ENCODE measurements around the gene RBMX.
"Not testable (repeated sequence)": the region's sequence is repeated elsewhere in the genome, so short reads cannot be mapped to it uniquely, and the experiment has no call there.

Gene RBMX

DNA sequence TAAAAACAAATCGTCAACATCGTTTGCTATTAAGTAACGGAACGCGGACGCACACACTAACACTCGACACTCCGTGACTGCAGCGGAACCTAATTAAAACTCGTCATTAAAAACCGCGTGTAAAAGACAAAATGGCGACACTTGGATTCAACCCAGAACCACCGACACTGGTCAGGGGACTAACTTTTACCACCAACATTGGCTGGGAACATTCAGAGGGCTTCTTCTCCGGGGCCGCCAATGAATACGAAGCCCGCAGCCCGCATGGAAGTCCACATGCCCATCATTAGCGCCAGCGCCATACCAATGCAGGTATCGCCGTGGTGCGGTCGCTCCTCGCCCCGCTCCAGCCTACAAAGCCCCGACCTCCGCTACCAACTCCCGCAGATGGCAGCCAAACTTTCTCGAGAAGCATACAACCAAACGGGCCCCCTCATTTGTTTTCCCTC, 498 bp downstream of the RBMX start:
- Mint-ChIP-seq H3K9me3 (peaks cover 8% of the 10 kb centered on the region), H3K27me3 (ENCODE audit: low read depth) (no peaks in the 10 kb centered on the region), H3K4me3 (peak overlapping the region; percentile 94 to 98 (median 96)), H3K4me1 (peaks cover 4% of the 10 kb centered on the region), H3K36me3 (ENCODE audit: low read depth) (peaks cover 39% of the 10 kb centered on the region), H3K27ac (peak overlapping the region; percentile 97 to 100 (median 99))
- TF ChIP-seq CTCF (IDR thresholded peaks at IDR 0.05; ENCODE audit: unreplicated experiment in 3 of 3) = no peak

DNA sequence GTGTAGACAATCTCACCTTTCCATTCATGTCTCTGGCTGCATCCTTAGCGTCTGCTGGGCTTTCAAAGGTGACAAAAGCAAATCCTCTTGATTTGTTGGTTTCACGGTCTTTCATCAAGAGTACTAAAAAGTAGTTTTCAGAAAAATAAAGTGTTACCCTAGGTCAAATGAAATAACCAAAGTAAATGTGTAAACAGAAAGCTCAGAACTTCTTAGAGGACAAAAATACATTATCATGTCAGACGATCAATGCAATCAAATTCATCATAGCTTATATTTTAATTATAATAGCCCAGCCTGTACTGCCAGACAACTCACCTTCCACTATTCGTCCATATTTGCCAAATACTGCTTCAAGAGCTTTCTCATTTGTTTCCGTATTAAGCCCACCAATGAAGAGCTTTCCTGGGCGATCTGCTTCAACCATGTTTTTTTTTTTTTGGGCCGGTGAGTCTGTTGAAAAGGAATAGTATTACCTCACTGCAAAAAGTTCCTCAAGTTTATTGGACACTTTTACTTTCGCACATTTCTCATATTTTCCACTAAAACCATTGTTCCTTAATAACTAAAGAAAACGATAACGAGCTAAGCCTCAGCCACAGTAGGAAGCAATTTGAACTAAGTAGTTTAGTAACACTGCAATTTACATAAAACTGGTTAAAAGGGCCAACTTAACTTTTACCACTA, 1.4 kb downstream of the RBMX start:
- H3K9me3 Mint-ChIP-seq = peaks cover 7% of the 10 kb centered on the region
- no peak for TF ChIP-seq CTCF (IDR thresholded peaks at IDR 0.05; ENCODE audit: unreplicated experiment in 3 of 3)
- no peaks in the 10 kb centered on the region for H3K27me3 Mint-ChIP-seq (ENCODE audit: low read depth)
- H3K4me1 Mint-ChIP-seq = peaks cover 4% of the 10 kb centered on the region
- H3K27ac Mint-ChIP-seq = peak overlapping the region; percentile 97 to 100 (median 99)
- peaks cover 48% of the 10 kb centered on the region for H3K36me3 Mint-ChIP-seq (ENCODE audit: low read depth)
- H3K4me3 Mint-ChIP-seq = peak overlapping the region; percentile 94 to 98 (median 96)

DNA sequence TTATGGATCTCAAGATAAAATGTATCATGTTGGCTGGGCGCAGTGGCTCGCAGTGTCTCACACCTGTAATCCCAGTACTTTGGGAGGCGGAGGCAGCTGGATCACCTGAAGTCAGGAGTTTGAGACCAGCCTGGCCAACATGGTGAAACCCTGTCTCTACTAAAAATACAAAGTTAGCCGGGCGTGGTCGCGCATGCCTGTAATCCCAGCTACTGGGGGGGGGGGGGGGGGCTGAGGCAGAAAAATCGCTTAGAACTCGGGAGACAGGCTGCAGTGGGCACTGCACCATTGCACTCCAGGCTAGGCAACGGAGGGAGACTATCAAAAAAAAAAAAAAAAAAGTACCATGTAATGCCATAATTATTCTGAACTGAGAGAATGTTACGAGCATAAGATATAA, 2.1 kb downstream of the RBMX start:
- H3K4me1 Mint-ChIP-seq = peaks cover 4% of the 10 kb centered on the region
- TF ChIP-seq CTCF (IDR thresholded peaks at IDR 0.05; ENCODE audit: unreplicated experiment in 3 of 3) = no peak
- no peaks in the 10 kb centered on the region for H3K27me3 Mint-ChIP-seq (ENCODE audit: low read depth)
- H3K36me3 Mint-ChIP-seq (ENCODE audit: low read depth) = peaks cover 56% of the 10 kb centered on the region
- H3K27ac Mint-ChIP-seq = peak overlapping the region in 1 of 3 experiments; percentile 99
- peak overlapping the region; percentile 94 to 98 (median 96) for H3K4me3 Mint-ChIP-seq
- peaks cover 7% of the 10 kb centered on the region for H3K9me3 Mint-ChIP-seq

DNA sequence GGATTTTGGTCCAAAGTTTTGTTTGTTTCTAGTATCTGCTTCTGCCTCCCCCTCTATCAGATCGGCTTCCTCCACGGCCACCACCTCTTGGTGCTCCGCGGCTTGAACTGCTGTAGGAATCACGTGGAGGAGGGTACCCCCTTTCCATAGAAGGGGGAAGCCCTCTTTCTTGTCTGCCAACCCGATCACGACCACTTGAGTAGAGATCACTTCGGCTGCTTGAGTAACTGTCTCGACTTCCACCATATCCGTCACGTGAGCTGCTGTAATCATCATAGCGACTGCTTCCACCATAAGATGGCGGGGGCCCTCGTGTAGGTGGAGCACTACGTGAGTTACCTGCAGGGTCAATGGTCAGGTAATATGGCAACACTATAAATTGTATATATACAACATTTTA, 6.4 kb downstream of the RBMX start:
- H3K27ac Mint-ChIP-seq; H3K4me3 Mint-ChIP-seq; H3K27me3 Mint-ChIP-seq (ENCODE audit: low read depth); H3K4me1 Mint-ChIP-seq; H3K9me3 Mint-ChIP-seq: not testable (repeated sequence)
- H3K36me3 Mint-ChIP-seq (ENCODE audit: low read depth) = peaks cover 79% of the 10 kb centered on the region

GRCh38 chrX:136873210-136873609, 7.3 kb downstream of the RBMX start:
- H3K9me3 Mint-ChIP-seq, H3K4me1 Mint-ChIP-seq: not testable (repeated sequence)

DNA sequence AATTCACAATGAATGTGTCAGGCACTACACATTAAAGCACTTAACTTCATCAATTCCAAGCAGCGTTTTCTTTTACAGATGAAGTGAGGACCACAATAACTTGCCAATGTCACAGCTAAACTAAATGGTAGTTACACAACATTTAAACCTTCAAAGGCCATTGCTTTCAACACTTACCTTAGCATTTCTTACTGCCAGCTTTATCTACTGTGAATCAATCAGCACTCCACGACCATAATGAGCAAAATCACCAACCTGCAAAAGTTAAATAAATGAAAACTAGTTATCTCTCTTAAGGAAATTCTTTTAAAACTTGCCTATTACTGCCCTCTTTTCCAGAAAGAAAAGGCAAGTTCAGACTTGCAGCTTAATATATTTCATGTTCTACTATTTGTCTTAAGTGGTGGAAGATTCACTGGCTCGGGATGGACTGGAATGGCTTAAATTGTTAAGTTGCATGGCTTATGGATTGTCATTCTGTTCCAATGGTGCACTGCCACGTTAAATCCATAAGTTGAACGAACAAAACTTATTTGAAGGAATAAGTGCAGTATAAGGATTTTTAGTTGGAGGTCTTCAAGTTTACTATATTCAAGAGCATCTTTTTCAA, 8.3 kb downstream of the RBMX start:
- no peak overlapping the region for H3K27ac Mint-ChIP-seq
- no peak for TF ChIP-seq CTCF (IDR thresholded peaks at IDR 0.05; ENCODE audit: unreplicated experiment in 3 of 3)
- H3K9me3 Mint-ChIP-seq = peaks cover 2% of the 10 kb centered on the region
- peaks cover 82% of the 10 kb centered on the region for H3K36me3 Mint-ChIP-seq (ENCODE audit: low read depth)
- H3K4me3 Mint-ChIP-seq = no peak overlapping the region
- H3K27me3 Mint-ChIP-seq (ENCODE audit: low read depth) = no peaks in the 10 kb centered on the region
- H3K4me1 Mint-ChIP-seq = peaks cover 4% of the 10 kb centered on the region

More at GRCh38 chrX:136873210-136873609, 7.3 kb downstream of the RBMX start:
- H3K4me3 Mint-ChIP-seq; H3K27me3 Mint-ChIP-seq (ENCODE audit: low read depth); H3K27ac Mint-ChIP-seq: not testable (repeated sequence)
- H3K36me3 Mint-ChIP-seq (ENCODE audit: low read depth) = peaks cover 81% of the 10 kb centered on the region

- H3K9me3 Mint-ChIP-seq = peaks cover 3% of the 10 kb centered on the region
- TF ChIP-seq CTCF (IDR thresholded peaks at IDR 0.05; ENCODE audit: unreplicated experiment in 3 of 3) = no peak
- H3K27ac Mint-ChIP-seq = no peak overlapping the region
- no peak overlapping the region for H3K4me3 Mint-ChIP-seq
- H3K4me1 Mint-ChIP-seq = no peaks in the 10 kb centered on the region
- no peaks in the 10 kb centered on the region for H3K27me3 Mint-ChIP-seq (ENCODE audit: low read depth)
- H3K36me3 Mint-ChIP-seq (ENCODE audit: low read depth) = peaks cover 77% of the 10 kb centered on the region
Observed at GRCh38 chrX:136870064-136870463, 10.5 kb downstream of the RBMX start.

Data from nephron (organoid).